ENCODE measurements around the gene NEIL1. TPM values are rescaled to one million over a fixed set of nuclear protein-coding genes. Genes with fewer than 3 reads are reported as not detected.
"Not testable (repeated sequence)": the region's sequence is repeated elsewhere in the genome, so short reads cannot be mapped to it uniquely, and the experiment has no call there.

Gene NEIL1, protein sequence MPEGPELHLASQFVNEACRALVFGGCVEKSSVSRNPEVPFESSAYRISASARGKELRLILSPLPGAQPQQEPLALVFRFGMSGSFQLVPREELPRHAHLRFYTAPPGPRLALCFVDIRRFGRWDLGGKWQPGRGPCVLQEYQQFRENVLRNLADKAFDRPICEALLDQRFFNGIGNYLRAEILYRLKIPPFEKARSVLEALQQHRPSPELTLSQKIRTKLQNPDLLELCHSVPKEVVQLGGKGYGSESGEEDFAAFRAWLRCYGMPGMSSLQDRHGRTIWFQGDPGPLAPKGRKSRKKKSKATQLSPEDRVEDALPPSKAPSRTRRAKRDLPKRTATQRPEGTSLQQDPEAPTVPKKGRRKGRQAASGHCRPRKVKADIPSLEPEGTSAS
- total RNA-seq (2014; rRNA removed; shearing (Covaris generic)): 0.60 TPM in 1 of 2 replicates, not detected in the other
- 0.48 TPM in 1 of 2 replicates, not detected in the other for polyA plus RNA-seq (2015; cell fraction: cytosol; rRNA removed)
- 2.2 and 3.0 TPM in 2 replicates for polyA plus RNA-seq (2015; cell fraction: nucleus; rRNA removed)

DNA sequence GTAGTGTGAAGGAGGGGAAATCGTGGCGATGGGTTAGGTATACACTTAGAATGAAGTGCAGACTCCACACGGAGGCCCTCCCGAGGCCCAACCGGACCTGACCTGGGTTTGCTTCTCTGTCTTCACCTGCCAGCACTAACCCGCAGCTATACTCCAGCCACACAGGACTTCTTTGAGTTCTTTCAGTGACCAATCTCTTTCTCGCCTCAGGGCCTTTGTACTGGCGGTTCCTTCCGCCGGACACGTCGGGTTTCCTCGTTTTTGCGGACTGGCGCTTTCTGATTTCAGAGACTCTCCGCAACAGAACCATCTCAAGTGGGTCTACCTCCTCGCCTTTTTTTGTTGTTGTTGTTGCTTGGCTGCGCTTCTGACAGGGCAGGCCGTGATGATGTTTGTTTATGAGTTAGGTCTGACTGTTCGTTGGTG lies at the start of gene NEIL1:
Gene NEIL1, plus strand, starts transcription at position 244 of the 426 bp plus-strand sequence. CDS start 1,867 bp downstream, outside the sequence.
- DNase-seq (ENCODE audit: low read depth): no peak

DNA sequence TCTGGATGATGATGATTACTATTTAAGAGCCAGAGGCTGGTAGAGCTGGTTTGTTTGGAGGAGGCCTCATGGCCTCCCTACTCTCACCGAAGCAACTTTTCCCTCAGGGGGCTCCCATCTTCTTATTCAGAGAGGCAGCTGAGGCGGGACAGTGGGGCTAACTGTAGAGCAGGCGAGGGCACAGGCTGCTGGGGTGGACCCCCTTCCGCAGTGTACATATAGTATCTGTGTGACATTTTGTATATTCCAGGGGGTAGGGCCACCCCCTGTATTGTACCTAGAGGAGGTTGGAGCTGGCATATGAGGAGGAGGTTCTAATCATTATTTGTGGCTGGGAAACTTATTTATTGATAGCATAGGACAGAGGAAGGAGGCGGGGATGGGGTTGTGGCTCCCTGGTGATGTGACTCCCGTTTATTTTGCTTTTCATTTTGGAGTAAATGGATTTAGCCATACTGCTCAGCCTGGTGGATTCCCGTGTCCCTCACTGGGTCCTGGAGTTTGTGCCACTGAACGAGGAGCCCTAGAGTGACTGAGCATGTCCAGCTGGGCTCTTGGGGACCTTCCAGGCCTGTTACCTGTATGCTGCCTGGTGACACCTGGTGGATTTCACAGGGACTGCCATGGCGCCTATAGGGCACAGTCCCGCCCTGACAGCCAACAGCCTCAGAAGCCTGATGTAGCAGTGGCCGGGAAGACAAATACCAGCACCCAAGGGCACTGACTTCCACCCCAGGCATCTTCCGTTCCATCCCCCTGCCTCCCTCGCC lies 48.1 kb upstream of the NEIL1 start:
- not testable (repeated sequence) for DNase-seq (ENCODE audit: low read depth)

DNA sequence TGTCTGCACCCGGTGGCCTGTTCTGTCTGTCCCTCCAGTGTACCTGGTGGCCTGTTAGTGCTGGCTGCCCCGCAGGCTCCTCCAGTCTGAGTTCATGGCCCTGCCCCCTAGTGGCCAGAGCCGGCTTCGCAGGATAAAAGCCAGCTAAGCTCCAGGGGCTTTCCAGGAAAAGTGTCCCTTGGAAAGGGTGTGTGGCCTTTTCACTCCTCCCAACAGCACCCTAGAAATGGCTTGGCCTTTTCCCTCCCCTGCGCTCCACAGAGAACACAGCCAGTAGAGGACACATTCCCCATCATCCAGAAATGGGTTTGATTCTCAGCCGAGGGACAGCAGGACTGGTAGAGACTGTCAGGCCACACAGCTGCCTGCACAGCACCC lies 47.5 kb upstream of the NEIL1 start:
- DNase-seq (ENCODE audit: low read depth): not testable (repeated sequence)

DNA sequence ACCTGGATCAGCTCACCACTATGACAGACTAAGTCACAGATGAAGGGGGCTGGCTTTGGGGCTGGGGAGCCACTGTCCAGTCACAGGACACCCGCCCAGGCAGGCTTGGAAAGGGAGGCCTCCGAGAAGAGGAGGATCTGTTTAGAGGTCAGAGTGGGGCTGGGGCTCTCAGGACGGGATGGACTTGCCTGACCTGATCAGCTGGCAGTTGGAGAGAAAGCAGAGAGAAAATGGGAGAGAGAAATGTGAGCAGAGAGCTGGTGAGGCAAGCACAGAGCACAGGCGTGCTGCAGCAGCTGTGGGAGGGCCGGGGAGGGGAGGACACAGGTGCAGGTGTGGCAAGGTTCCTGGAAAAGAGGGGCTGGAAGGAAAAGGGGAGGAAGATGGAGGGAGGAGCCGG lies 46.8 kb upstream of the NEIL1 start:
- not testable (repeated sequence) for DNase-seq (ENCODE audit: low read depth)

DNA sequence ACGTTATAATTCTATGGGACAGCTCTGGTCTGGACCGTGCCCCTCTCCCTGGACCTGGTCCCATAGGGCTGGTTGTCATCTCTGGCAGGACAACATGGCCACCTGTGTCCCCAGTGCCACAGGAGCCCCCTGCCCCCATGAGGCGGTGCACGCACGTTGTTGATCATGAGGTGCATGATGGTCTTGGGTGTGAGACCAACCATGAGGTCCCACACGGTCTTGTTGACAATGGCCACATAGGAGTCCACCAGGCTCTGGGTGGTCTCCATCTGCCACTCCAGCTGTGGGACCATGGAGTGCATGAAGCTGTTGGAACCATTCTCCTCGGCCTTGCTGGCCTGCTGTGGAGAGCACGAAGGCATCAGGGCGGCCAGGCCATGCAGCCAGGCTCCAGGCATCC lies 44.5 kb upstream of the NEIL1 start:
- no peak for DNase-seq (ENCODE audit: low read depth)

DNA sequence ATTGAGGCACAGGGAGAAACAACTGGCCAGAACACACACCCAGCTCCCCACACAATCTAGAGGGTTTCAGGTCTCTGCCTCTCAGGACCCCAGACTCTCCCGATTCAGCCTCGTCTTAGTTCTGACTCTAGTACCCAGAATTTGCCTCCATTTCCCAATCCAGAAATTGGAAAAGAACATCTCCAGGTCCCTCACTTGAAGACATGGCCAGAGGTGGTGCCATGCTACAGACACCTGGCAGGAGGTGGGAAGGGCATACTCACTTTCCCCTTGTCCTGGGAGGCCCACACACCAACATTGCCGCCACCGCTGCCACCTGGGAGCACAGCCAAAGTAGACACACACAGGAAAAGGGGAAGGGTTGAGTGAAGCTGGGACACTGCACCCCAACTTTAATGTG lies 44.1 kb upstream of the NEIL1 start:
- not testable (repeated sequence) for DNase-seq (ENCODE audit: low read depth)

DNA sequence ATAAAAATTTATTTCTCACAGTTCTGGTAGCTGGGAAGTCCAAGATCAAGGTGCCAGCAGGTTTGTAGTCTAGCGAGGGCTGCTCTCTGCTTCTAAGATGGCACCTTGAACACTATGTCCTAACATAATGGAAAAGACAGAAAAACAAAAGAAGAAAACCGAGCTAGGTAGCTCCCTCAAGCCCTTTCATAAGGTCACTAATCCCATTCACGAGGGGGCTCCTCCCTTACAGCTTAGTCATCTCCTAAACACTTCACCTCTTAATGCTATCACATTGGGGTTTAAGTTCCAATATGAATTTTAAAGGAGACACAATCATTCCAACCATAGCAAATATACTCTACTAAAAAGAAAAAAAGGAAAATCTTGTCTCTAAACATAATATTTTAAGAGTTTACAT lies 40.7 kb upstream of the NEIL1 start:
- no peak for DNase-seq (ENCODE audit: low read depth)

DNA sequence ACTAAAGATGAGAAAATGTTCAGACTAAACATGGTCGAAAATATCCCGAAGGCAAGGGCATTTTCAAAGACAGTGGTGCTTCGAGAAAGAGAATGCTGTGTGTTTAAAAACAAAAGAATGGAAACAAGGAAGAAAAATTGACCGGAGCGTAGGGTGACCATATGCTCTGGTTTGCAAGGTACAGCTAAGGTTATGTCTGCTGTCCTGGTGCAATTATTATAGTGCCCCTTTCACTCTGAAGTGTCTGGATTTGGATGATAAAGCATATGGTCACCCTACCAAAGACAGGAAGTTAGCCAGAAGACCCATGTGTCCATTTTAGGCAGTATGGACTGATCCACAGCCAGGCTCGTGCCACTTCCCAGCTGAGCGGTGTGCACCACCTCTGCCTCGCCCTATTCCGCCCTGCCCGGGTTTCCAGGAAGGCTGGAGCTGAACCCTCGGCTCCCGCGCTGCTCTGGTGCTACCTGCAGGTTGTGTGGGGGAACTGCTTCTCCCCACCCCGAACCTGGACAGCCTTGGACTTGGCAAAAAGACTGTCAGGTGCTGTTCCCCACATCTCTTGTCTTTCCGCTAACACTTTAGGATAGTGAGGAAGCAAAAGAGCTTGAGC lies 39.0 kb upstream of the NEIL1 start:
- DNase-seq (ENCODE audit: low read depth): peak; percentile 57

DNA sequence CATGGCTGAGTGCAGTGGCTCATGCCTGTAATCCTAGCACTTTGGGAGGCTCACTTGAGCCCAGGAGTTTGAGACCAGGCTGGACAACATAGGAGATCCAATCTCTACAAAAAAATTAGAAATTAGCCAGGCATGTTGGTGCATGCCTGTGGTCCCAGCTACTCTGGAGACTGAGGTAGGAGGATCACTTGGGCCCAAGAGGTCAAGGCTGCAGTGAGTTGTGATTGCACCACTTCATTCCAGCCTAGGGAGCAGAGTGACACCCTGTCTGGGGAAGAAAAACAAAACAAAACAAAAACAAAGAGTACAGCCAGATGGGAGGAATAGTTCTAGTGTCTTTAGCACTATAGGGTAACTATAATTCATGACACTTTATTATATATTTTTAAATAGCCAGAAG lies 37.1 kb upstream of the NEIL1 start:
- no peak for DNase-seq (ENCODE audit: low read depth)

DNA sequence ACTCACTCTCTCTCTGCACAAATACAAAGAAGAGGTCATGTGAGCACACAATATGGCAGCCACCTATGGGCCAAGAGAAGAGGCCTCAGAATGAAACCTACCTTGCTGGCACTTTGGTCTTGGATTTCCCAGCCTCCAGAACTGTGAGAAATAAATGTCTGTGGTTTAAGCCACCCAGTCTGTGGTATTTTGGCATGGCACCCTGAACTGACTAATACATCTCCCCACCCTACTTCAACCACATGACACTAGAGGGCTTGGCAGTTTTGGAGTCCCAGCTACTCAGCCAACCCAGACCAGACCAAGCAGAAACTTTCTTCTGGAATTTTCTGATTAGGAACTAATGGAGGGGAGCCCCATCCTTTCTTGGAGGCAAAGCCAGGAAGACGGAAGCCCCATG lies 34.3 kb upstream of the NEIL1 start:
- peak; percentile 73 for DNase-seq (ENCODE audit: low read depth)

DNA sequence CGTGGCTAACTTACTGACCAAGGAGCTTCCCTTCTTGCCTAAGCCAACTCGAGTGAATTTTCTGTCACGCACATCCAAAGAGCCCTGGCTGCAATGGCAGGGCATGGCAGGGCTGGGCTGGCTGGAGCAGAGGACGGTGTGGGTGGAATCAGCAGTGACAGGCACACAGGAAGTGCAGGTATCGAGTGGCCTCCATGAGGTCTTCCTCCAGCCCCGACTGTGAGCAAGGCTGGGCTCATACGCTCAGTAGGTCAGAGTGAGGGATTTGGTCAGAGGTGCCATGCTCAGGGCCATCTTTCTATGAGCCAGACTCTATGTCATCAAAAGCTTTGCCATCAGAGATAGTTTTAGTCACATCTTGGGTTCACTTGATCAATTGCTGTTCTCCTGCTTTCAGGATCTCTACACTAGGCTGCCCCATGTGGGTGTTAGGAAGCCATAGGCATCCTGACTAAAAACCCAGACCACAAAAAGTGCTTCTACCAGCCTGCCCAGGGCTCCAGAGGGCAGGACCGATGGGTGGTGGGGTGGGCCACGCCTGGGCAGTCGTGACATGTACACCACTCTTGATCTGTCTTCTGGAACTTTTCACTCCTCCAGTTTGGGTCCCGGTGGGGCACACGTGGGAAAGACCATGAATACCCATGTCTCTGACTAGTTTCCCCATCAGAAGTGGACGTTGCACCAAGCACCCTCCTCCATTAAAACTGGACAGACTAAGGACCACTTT lies 33.6 kb upstream of the NEIL1 start:
- no peak for DNase-seq (ENCODE audit: low read depth)

DNA sequence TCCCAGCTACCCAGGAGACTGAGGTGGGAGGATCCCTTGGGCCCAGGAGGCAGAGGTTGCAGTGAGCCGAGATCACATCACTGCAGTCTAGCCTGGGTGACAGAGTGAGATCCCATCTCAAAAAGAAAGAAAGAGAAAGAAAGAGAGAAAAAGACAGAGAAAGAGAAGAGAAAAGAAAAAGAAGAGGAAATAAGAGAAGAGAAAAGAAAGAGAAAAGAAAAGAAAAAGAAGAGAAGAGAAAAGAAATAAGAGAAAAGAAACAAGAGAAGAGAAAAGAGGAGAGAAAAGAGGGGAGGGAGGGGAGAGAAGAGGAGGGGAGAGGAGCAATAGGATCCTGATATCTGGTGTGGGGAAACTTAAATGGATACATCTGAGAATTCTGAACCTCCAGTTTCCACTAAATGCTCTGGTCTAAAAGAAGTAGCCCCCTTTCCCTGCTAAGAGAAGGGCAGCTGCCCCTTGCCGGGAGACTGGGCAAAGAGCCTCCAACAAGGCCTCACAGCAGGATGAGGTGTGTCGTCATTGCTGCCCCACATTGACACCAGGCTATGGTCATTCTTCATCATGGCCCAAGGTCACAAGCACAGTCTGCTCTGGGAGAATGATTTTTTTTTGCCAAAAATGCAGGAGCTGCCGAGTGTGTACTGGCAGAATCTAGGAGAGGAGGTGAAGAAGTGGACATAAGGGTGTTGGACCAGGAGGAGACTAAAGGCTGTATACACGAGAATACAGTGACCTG lies 32.1 kb upstream of the NEIL1 start:
- DNase-seq (ENCODE audit: low read depth): no peak

DNA sequence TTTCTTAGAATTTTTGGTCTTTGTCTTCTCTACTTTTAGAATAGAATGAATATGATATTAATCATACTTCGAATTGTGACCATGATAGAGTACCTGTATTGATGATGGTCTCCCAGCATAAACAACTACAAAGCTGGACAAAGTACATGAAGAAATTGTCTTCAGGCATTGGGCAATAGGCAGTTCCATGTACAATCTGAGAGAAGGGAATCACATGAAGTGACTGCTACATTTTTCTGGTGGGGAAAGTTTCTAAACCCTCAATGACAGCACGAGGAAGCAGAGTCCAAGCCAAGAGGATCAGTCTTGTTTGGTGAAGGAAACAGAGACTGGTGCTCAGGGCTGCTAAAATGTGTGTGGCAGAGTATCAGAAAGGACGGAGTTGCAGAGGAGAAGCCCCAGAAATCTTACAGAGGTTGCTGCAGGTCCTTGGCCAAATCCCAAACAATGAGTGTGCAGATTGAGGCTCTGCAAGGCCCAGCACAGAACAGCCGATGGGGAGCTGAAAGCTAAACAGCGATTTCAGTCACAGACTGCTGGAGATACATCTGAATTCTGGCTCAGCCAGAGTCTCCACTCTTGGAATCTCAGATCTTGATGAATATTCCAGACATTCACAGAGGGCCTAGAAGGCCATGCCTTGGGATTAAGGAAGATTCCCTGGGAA lies 27.5 kb upstream of the NEIL1 start:
- not testable (repeated sequence) for DNase-seq (ENCODE audit: low read depth)

DNA sequence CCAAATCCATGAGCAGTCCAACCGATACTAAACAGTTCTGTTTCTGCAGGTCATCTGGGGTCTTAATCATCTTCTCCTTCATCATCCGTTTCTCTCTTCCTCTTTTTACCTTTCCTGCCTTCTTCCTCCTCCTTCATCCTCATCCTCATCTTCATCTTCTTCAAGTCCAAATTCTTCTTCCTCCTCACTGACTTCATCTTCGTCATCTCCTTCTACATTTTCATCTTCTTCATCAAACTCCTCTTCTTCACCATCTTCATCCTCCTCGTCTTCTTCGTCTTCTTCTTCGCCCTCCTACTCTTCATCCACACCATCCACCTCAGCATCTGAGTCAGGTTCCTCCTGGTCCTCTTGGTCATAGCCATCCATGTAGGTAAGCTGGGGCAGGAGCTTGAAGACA lies 25.1 kb upstream of the NEIL1 start:
- DNase-seq (ENCODE audit: low read depth): no peak

DNA sequence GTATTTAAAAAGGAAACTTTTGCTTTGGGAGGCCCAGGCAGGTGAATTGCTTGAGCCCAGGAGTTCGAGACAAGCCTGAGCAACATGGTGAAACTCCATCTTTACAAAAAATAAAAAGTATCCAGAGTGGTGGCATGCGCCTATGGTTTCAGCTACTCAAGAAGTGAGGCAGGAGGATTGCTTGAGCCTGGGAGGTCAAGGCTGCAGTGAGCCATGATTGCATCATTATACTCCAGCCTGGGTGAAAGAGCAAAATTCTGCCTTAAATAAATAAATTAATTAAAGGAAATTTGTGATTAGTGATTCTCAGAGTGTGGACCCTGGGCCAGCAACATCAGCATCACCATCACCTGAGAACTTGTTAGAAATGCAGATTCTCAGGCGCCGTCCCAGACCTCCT lies 20.9 kb upstream of the NEIL1 start:
- DNase-seq (ENCODE audit: low read depth): no peak

DNA sequence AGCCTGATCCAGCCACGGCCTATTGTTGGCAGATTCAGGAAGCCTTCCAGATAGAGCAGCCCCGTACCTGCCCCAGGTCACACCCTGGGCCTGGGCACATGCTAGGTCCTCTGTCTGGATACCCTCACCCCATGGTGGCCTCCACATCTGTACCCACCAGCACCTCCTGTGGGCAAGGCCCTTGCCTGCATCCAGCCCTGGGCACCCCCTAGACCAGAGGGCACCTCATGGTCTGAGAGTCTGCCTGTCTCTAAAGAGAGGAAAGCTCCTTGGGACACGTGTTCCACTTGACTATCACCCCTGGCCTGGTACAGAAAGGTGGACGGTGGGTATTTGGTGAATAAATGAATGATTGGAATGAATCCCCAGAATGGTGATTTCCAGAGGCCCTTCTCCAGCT lies 19.8 kb upstream of the NEIL1 start:
- no peak for DNase-seq (ENCODE audit: low read depth)

DNA sequence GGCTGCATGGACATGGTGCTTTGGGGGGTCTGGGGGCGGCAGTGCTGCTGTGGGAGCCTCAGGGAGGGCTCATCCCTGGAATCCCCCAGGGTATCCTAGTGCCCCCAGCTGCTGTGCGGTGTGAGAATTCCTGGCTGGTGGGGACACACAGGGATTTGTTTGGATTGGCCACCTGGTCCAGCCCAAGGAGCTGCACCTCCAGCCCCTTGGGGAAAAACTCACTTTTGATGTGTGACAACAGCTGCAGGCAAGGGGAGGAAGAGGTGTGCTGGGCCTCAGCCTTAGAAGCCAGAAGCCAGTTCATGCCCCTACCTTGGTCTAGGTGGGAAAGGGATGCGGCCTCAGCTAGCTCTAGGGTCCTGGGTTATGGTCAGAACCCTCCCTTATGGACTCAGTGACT lies 19.3 kb upstream of the NEIL1 start:
- DNase-seq (ENCODE audit: low read depth): no peak

DNA sequence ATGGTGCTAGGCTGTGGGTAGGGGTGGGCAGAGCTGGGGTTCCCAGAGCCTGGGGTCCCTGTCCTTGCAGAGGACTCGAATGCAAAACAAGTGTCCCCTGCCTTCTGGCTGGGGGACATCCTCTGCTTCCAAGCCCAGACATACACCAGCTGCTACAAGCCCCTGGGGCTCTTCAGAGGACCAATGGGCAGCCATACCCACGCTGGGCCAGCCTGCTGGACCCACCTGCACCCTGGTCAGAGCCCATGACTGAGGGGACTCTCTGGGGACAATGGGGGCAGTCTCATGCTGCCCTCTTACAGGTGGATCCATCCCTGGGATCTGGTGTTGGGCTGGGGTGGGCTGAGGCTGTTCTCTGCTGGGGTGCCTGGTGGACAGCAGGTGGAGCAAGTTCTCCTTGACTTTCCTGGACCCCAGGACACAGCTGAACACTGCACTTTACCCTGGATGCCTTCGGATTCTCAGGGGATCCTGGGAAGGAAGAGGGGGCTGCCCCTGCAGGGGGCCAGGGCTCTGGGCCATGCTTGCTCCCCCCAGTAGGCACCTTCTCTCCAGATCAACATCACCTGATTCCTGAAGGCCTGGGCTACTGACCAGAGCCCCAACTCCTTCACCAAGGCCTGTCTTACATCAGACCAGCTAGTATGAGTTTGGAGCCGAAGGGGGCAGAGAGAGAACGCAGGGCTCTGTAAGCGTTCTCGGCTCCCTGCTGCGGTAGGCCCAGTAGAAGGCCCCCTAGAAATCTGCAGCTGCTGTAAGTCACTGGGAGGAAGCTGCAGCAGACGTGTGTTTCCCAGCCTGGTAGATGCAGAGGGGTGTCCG lies 18.1 kb upstream of the NEIL1 start:
- DNase-seq (ENCODE audit: low read depth): no peak

DNA sequence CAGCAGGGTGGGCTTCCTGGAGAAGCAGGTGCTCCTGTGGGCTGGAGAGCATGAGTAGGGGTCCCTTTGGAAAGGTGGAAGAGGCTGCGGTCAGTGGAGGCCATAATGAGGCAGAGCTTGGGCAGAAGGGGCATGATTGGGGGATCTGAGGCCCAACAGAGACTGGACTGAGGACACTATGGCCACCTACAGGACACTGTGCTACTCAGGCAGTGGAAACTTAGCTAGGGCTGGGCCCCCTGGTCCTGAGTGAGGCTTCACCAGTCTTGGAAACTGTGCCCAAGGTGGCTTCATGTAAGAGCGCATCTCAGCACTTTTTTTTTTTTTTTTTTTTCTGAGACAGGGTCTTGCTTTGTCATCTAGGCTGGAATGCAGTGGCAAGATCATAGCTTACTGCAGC lies 17.3 kb upstream of the NEIL1 start:
- DNase-seq (ENCODE audit: low read depth): no peak

Data from HT1080 (cell line).